Measurements from ENCODE around the gene RASSF9.

GRCh38 chr12:85831327-85831990 lies 4.8 kb downstream of the RASSF9 start:
- TF ChIP-seq CTCF (IDR thresholded peaks at IDR 0.05; ENCODE audit: insufficient read depth, low read depth, low read length), result no peak
- no peak for TF ChIP-seq EZH2 (IDR thresholded peaks at IDR 0.05; ENCODE audit: insufficient read depth, low read length)
